HepG2 (cell line): ENCODE measurements around the gene SEC14L6. TPM values are rescaled to one million over a fixed set of nuclear protein-coding genes. Genes with fewer than 3 reads are reported as not detected.

Source experiments
- FIP1L1 ChIP-seq: fragments of 200-400 bp; formaldehyde crosslinking; IDR thresholded peaks from 2 replicates; pipeline ENCODE4 v1.6.1; 2018; ENCODE audit warnings: low read depth, mild to moderate bottlenecking, low read length, moderate library complexity, borderline replicate concordance; ENCODE audit not compliant: insufficient read depth
- HCFC1 ChIP-seq: fragments of 150-350 bp; IDR thresholded peaks from 2 replicates; pipeline ENCODE4 v1.6.1; 2014; ENCODE audit warnings: low read depth, low read length
- HMG20B ChIP-seq: conservative IDR thresholded peaks from 2 replicates; pipeline ENCODE4 v1.6.1; 2016; ENCODE audit warnings: missing genetic modification reagents, missing compliant biosample characterization
- IKZF1 ChIP-seq: fragments of 450-650 bp; IDR thresholded peaks from 2 replicates; pipeline ENCODE4 v1.7.1; 2016
- KDM5A ChIP-seq: fragments of 200-600 bp; sonication (generic); IDR thresholded peaks from 2 replicates; pipeline ENCODE4 v1.7.0; 2018; ENCODE audit warnings: antibody characterized with exemption, mild to moderate bottlenecking, low read length, borderline replicate concordance
- NFRKB ChIP-seq: fragments of 450-650 bp; IDR thresholded peaks from 2 replicates; pipeline ENCODE4 v1.6.1; 2017
- PAF1 ChIP-seq: IDR thresholded peaks from 2 replicates; pipeline ENCODE4 v1.6.1; 2016; ENCODE audit warnings: missing genetic modification reagents, missing compliant biosample characterization
- PHF8 ChIP-seq: sonication (generic); formaldehyde crosslinking; IDR thresholded peaks from 2 replicates; pipeline ENCODE4 v1.5.0; 2020; ENCODE audit warnings: missing genetic modification reagents
- SMAD1 ChIP-seq: sonication (generic); formaldehyde crosslinking; IDR thresholded peaks from 2 replicates; pipeline ENCODE4 v1.4.0; 2020; ENCODE audit warnings: missing genetic modification reagents, low read depth, mild to moderate bottlenecking, borderline replicate concordance
- SPEN ChIP-seq: sonication (generic); formaldehyde crosslinking; IDR thresholded peaks from 2 replicates; pipeline ENCODE4 v1.5.1; 2020; ENCODE audit warnings: low read depth, mild to moderate bottlenecking, missing genetic modification reagents
- ZKSCAN1 ChIP-seq: fragments of 150-350 bp; IDR thresholded peaks from 2 replicates; pipeline ENCODE4 v1.6.1; 2014; ENCODE audit warnings: low read length
- ZMYM4 ChIP-seq: sonication (generic); formaldehyde crosslinking; IDR thresholded peaks from 2 replicates; pipeline ENCODE4 v1.8.1; 2023; ENCODE audit warnings: mild to moderate bottlenecking, missing genetic modification reagents
- ZNF547 ChIP-seq: sonication (generic); formaldehyde crosslinking; IDR thresholded peaks from 2 replicates; pipeline ENCODE4 v1.5.1; 2020; ENCODE audit warnings: mild to moderate bottlenecking, missing genetic modification reagents
- ZNF766 ChIP-seq: sonication (generic); formaldehyde crosslinking; IDR thresholded peaks from 2 replicates; pipeline ENCODE4 v1.5.0; 2020; ENCODE audit warnings: missing genetic modification reagents, borderline replicate concordance
- polyA plus RNA-seq, 8 experiments: library from polyadenylated mRNA; depleted of rRNA in 3 of 8; stranded (reverse) in 7 of 8; unstranded in 1 of 8; fragments of >200 nt; fragmentation: Illumina TruSeq in 4 of 8; extraction: Trizol in 4 of 8; gene quantifications; 2 replicates each; pipeline versions ENCODE4 v1.2.1 to v1.2.3, GENCODE V29; 2011 to 2016; ENCODE audit warnings: low read depth in 4 of 8, missing spikeins in 1 of 8, mixed read lengths in 1 of 8; ENCODE audit not compliant: insufficient read depth in 1 of 8
- total RNA-seq, 5 experiments: library from RNA; depleted of rRNA; stranded (reverse); fragments of >200 nt; fragmentation: Illumina TruSeq; extraction: Trizol; gene quantifications; 2 replicates each; pipeline ENCODE4 v1.2.3, GENCODE V29; 2016; ENCODE audit warnings: low read depth in 1 of 5
- TF ChIP-seq, protein P1 (sequence below): sonication (generic); formaldehyde crosslinking; IDR thresholded peaks from 2 replicates; pipeline ENCODE4 v1.4.0; 2020; ENCODE audit warnings: mild to moderate bottlenecking, missing genetic modification reagents
- TF ChIP-seq, protein P2 (sequence below): sonication (generic); formaldehyde crosslinking; IDR thresholded peaks from 2 replicates; pipeline ENCODE4 v1.5.1; 2020; ENCODE audit warnings: missing genetic modification reagents, mild to moderate bottlenecking, borderline replicate concordance
- TF ChIP-seq, protein P3 (sequence below): sonication (generic); formaldehyde crosslinking; IDR thresholded peaks from 2 replicates; pipeline ENCODE4 v1.8.0; 2022; ENCODE audit warnings: mild to moderate bottlenecking, missing genetic modification reagents, borderline replicate concordance
- TF ChIP-seq, protein P4 (sequence below): sonication (generic); formaldehyde crosslinking; IDR thresholded peaks from 2 replicates; pipeline ENCODE4 v1.4.0; 2020; ENCODE audit warnings: missing genetic modification reagents
- TF ChIP-seq, protein P5 (sequence below): sonication (generic); formaldehyde crosslinking; IDR thresholded peaks from 2 replicates; pipeline ENCODE4 v1.5.0; 2020; ENCODE audit warnings: missing genetic modification reagents
- TF ChIP-seq, protein P6 (sequence below): sonication (generic); formaldehyde crosslinking; IDR thresholded peaks from 2 replicates; pipeline ENCODE4 v1.5.0; 2020; ENCODE audit warnings: missing genetic modification reagents

SEC14L6 gene
- total and polyA plus RNA-seq, 2 of the 13 experiments (the other 11 are each of a cell fraction or from before 2014, with no cell fraction given) = 0.09 to 9.3 TPM

DNA sequence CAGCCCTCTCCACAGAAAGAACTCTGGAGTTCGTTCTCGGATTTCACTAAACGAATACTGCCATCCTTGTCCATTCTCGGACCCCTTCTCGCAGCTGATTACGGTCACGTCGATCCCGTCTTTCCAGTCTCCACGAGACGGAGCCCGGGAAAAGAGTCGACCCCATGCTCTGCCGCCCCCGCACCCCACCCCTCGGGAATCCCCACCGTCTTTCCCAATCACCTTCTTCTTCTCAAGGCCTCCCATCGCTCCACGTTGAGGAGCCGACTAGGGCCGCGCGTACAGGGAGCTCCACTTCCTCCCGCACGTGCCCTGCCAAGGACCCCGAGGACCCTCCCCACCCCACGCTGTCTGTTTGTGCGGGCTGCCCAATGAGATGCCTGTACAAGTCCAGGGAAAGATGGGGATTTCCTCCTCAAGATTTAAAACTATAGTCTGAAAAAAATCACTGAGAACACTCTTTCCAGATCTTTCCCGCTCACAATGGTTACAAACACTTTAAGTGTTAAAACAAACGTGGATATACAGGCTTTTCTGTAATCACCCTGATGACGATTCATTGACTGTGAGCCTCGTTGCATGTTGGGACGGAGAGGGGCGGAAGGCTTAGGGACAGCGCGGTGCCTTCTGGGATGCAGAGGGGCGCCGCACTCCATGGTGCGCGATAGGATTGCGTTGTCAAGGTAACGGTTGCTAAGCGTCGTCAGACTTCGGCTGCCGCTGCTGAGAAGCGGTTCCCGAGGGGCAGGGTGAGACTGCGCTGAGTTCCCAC, 45.2 kb upstream of the SEC14L6 start, which contains the start of gene PES1 (continued):
- no peak for TF ChIP-seq PAF1 (CRISPR knock-in tag)
- TF ChIP-seq ZNF547 = 0 out of 2 replicates have a peak, but pooled peaks have one; percentile 59
- TF ChIP-seq HCFC1 = peak; percentile 93
- peak; percentile 46; the same call in 1 of the 2 replicates for TF ChIP-seq SMAD1 (CRISPR knock-in tag)
- no peak for TF ChIP-seq ZNF766
- TF ChIP-seq SPEN (CRISPR knock-in tag) = peak; percentile 82
- TF ChIP-seq, protein P1, sequence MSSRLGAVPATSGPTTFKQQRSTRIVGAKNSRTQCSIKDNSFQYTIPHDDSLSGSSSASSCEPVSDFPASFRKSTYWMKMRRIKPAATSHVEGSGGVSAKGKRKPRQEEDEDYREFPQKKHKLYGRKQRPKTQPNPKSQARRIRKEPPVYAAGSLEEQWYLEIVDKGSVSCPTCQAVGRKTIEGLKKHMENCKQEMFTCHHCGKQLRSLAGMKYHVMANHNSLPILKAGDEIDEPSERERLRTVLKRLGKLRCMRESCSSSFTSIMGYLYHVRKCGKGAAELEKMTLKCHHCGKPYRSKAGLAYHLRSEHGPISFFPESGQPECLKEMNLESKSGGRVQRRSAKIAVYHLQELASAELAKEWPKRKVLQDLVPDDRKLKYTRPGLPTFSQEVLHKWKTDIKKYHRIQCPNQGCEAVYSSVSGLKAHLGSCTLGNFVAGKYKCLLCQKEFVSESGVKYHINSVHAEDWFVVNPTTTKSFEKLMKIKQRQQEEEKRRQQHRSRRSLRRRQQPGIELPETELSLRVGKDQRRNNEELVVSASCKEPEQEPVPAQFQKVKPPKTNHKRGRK (CRISPR knock-in tag) = no peak
- TF ChIP-seq, protein P2, sequence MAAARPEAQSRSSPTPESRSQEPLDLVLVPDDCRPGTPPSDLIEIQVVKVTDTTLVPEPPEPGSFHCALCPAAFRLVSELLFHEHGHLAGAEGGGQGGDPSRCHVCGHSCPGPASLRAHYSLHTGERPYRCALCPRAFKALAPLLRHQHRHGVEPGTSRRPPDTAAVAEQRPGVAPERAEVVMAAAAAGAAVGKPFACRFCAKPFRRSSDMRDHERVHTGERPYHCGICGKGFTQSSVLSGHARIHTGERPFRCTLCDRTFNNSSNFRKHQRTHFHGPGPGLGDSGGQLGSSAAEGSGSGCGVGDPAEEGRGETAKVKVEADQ = 0 out of 2 replicates have a peak, but pooled peaks have one; percentile 66
- no peak for TF ChIP-seq FIP1L1
- TF ChIP-seq PHF8 (CRISPR knock-in tag) = peak; percentile 73
- TF ChIP-seq, protein P3, sequence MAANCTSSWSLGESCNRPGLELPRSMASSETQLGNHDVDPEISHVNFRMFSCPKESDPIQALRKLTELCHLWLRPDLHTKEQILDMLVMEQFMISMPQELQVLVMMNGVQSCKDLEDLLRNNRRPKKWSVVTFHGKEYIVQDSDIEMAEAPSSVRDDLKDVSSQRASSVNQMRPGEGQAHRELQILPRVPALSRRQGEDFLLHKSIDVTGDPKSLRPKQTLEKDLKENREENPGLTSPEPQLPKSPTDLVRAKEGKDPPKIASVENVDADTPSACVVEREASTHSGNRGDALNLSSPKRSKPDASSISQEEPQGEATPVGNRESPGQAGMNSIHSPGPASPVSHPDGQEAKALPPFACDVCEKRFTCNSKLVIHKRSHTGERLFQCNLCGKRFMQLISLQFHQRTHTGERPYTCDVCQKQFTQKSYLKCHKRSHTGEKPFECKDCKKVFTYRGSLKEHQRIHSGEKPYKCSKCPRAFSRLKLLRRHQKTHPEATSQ (CRISPR knock-in tag) = 0 out of 2 replicates have a peak, but pooled peaks have one; percentile 33
- TF ChIP-seq, protein P4, sequence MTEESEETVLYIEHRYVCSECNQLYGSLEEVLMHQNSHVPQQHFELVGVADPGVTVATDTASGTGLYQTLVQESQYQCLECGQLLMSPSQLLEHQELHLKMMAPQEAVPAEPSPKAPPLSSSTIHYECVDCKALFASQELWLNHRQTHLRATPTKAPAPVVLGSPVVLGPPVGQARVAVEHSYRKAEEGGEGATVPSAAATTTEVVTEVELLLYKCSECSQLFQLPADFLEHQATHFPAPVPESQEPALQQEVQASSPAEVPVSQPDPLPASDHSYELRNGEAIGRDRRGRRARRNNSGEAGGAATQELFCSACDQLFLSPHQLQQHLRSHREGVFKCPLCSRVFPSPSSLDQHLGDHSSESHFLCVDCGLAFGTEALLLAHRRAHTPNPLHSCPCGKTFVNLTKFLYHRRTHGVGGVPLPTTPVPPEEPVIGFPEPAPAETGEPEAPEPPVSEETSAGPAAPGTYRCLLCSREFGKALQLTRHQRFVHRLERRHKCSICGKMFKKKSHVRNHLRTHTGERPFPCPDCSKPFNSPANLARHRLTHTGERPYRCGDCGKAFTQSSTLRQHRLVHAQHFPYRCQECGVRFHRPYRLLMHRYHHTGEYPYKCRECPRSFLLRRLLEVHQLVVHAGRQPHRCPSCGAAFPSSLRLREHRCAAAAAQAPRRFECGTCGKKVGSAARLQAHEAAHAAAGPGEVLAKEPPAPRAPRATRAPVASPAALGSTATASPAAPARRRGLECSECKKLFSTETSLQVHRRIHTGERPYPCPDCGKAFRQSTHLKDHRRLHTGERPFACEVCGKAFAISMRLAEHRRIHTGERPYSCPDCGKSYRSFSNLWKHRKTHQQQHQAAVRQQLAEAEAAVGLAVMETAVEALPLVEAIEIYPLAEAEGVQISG = peak; percentile 92
- TF ChIP-seq KDM5A = peak; percentile 94
- TF ChIP-seq, protein P5, sequence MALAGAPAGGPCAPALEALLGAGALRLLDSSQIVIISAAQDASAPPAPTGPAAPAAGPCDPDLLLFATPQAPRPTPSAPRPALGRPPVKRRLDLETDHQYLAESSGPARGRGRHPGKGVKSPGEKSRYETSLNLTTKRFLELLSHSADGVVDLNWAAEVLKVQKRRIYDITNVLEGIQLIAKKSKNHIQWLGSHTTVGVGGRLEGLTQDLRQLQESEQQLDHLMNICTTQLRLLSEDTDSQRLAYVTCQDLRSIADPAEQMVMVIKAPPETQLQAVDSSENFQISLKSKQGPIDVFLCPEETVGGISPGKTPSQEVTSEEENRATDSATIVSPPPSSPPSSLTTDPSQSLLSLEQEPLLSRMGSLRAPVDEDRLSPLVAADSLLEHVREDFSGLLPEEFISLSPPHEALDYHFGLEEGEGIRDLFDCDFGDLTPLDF (CRISPR knock-in tag) = 0 out of 2 replicates have a peak, but pooled peaks have one; percentile 15
- peak; percentile 51 for TF ChIP-seq ZMYM4
- TF ChIP-seq, protein P6, sequence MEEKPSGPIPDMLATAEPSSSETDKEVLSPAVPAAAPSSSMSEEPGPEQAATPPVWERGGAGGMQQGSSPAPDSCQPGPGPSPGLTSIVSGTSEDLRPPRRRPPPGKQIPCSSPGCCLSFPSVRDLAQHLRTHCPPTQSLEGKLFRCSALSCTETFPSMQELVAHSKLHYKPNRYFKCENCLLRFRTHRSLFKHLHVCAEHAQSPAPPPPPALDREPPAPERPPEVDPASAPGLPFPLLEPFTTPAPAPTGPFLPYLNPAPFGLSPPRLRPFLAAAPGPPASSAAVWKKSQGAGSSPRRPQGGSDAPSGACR = 0 out of 2 replicates have a peak, but pooled peaks have one; percentile 46
- peak; percentile 45; the same call in 1 of the 2 replicates for TF ChIP-seq ZKSCAN1
- TF ChIP-seq HMG20B (CRISPR knock-in tag) = peak; percentile 8; the same call in 1 of the 2 replicates
- no peak for TF ChIP-seq NFRKB
- no peak for TF ChIP-seq IKZF1
